Heart right ventricle (tissue), 16 donors: Measurements from ENCODE around the gene ZSWIM5. TPM values are rescaled to one million over a fixed set of nuclear protein-coding genes. Genes with fewer than 3 reads are reported as not detected.

Experiments used
- ATAC-seq, 8 donors: fragments of 200-7000 bp; cut with Tn5 transposase; one replicate each; pipeline ENCODE4 v1.9.1; 2020; ENCODE audit warnings: mild to moderate bottlenecking in 8 of 8, moderate library complexity in 8 of 8, moderate number of reproducible peaks in 1 of 8
- DNase-seq, 2 donors: peaks; one replicate each; pipeline ENCODE4 v3.0.0-alpha.2; 2020
- H3K27ac ChIP-seq, 10 donors: fragments of 200-600 bp; sonication (generic) in 2 of 10; one replicate each; pipeline versions ENCODE4 v1.5.0 to v1.8.0; 2020 to 2022; ENCODE audit warnings: mild to moderate bottlenecking in 3 of 10
- H3K27me3 ChIP-seq, 7 donors: fragments of 200-600 bp; one replicate each; pipeline ENCODE4 v1.8.0; 2021 to 2022; ENCODE audit warnings: mild to moderate bottlenecking in 2 of 7
- H3K36me3 ChIP-seq, 9 donors: fragments of 200-600 bp; sonication (generic) in 1 of 9; one replicate each; pipeline versions ENCODE4 v1.5.0 to v1.8.0; 2020 to 2022; ENCODE audit warnings: mild to moderate bottlenecking in 2 of 9
- H3K4me1 ChIP-seq, 9 donors: fragments of 200-600 bp; sonication (generic) in 1 of 9; one replicate each; pipeline versions ENCODE4 v1.5.0 to v1.8.0; 2020 to 2022; ENCODE audit warnings: mild to moderate bottlenecking in 4 of 9
- H3K4me3 ChIP-seq, 10 donors: fragments of 200-600 bp; sonication (generic) in 2 of 10; one replicate each; pipeline versions ENCODE4 v1.5.0 to v1.8.0; 2020 to 2022; ENCODE audit warnings: mild to moderate bottlenecking in 7 of 10, moderate library complexity in 2 of 10
- H3K9me3 ChIP-seq, 11 donors: fragments of 200-600 bp in 10 of 11; sonication (generic) in 2 of 11; one replicate each; pipeline versions ENCODE4 v1.5.0 to v1.8.0; 2013 to 2022; ENCODE audit warnings: mild to moderate bottlenecking in 2 of 11, control low read depth in 1 of 11, moderate library complexity in 1 of 11
- CTCF ChIP-seq, 9 donors: fragments of 200-600 bp; sonication (generic) in 2 of 9; IDR thresholded peaks; one replicate each; pipeline versions ENCODE4 v1.5.0 to v1.8.0; 2021 to 2022; ENCODE audit warnings: antibody characterized with exemption in 9 of 9, mild to moderate bottlenecking in 5 of 9, moderate library complexity in 1 of 9
- WGBS, 2 donors: extraction: QIAGEN DNeasy Blood & Tissue Kit; methylation state at CpG; one replicate each; pipeline ENCODE4 v1.1.7; 2013; ENCODE audit warnings: inconsistent platforms in 1 of 2; 5-methylcytosine and 5-hydroxymethylcytosine counted together
- intact Hi-C, 10 donors: fragments of 100-400 bp; cut with DNase I; formaldehyde crosslinking; loops; one replicate each; pipeline versions ENCODE4 v1.11.1 to v1.14.2; 2022
- polyA plus RNA-seq, 2 donors: library from polyadenylated mRNA; stranded (reverse); fragments of 200-250 nt; gene quantifications; one replicate each; pipeline ENCODE4 v1.2.3, GENCODE V29; 2013
- total RNA-seq, 10 donors: library from RNA; stranded (reverse); fragmentation: NEBNext Ultra II Directional in 3 of 10; extraction: Animal tissue kit (Norgen Biotek cat#: 25700) in 3 of 10; gene quantifications; one replicate each; pipeline versions ENCODE4 v1.2.1 to v1.2.4, GENCODE V29; 2021 to 2023
- donor health status: Arrhythmogenic right ventricular cardiomyopathy.
- donor health status: ischemic (EF 13 %, LVEDD 7.1; RV severe dilation, severe dysfunction).
- donor health status: healthy with polysubstance abuse.
- donor health status: DM: no; HTN: yes; CAD: no.
- donor health status: DM: no; HTN: no; CAD: no.
- donor health status: ischemic (EF 25% LVEDD 6.9; RV normal size, moderate dysfunction).
- donor health status: ischemic (EF 25% LVEDD 5.7; RV mildly dilated, moderate dysfunction).
- donor health status: healthy.
- donor health status: DM: yes; HTN: yes; CAD: no.
- donor health status: Ischemic cardiomyopathy.
- donor health status: ischemic (EF 35%, LVEDD 5.7; RV mildly dilated, moderate dysfunction).
- donor health status: nonischemic (EF 11% LVEDD 7.7; RV severe dilation, severe dysfunction).
- donor health status: DM: yes; HTN: yes; CAD: no.
- donor health status: PGD.
- donor health status: ischemic (EF 29% LVEDD 5.4; RV normal size, mild dysfunction).
- donor health status: nonischemic (EF 23%, LVEDD 6.1; RV moderate dilation, normal function).

Gene ZSWIM5
- total and polyA plus RNA-seq, 12 donors = 0.22 to 1.7 (median 0.77) TPM

- intact Hi-C loops = no loop called here
- no peak for DNase-seq
- H3K4me1 ChIP-seq = no peaks in the 10 kb centered on the region
Measured at GRCh38 chr1:45216861-45217260, 10.5 kb upstream of the ZSWIM5 start.

GRCh38 chr1:45216200-45216541 lies 9.8 kb upstream of the ZSWIM5 start:
- Histone ChIP-seq H3K36me3 (no peaks in the 10 kb centered on the region), H3K27me3 (peaks cover 0 to 25% (median 3%) of the 10 kb centered on the region in 7 donors), H3K9me3 (no peaks in the 10 kb centered on the region), H3K27ac (no peak overlapping the region), H3K4me1 (no peaks in the 10 kb centered on the region), H3K4me3 (no peak overlapping the region)
- intact Hi-C loops = no loop called here
- TF ChIP-seq CTCF (IDR thresholded peaks at IDR 0.05) = no peak
- no peak for DNase-seq
- ATAC-seq = no peak
- 54 to 57% methylated on average over 1 of the region's 1 CpG for WGBS, 2 donors

More at GRCh38 chr1:45216861-45217260, 10.5 kb upstream of the ZSWIM5 start:
- Histone ChIP-seq H3K9me3 (no peaks in the 10 kb centered on the region), H3K4me3 (no peak overlapping the region), H3K27ac (no peak overlapping the region), H3K36me3 (no peaks in the 10 kb centered on the region), H3K27me3 (peaks cover 0 to 21% (median 3%) of the 10 kb centered on the region in 7 donors)
- TF ChIP-seq CTCF (IDR thresholded peaks at IDR 0.05) = no peak
- no peak for ATAC-seq

- H3K36me3 ChIP-seq = no peaks in the 10 kb centered on the region
- intact Hi-C loops = no loop called here
- DNase-seq (no peak), ATAC-seq (no peak)
- no peak for TF ChIP-seq CTCF (IDR thresholded peaks at IDR 0.05)
- no peaks in the 10 kb centered on the region for H3K4me1 ChIP-seq
- no peak overlapping the region for H3K4me3 ChIP-seq
- 82 to 88% methylated on average over 3 of the region's 3 CpGs for WGBS, 2 donors
- H3K9me3 ChIP-seq = no peaks in the 10 kb centered on the region
- peaks cover 0 to 25% (median 3%) of the 10 kb centered on the region in 7 donors for H3K27me3 ChIP-seq
- no peak overlapping the region for H3K27ac ChIP-seq
Measured at GRCh38 chr1:45215485-45216199, 9.2 kb upstream of the ZSWIM5 start.

GRCh38 chr1:45213892-45214291 lies 7.5 kb upstream of the ZSWIM5 start:
- WGBS, 2 donors = 50 to 61% methylated on average over 1 of the region's 1 CpG
- Histone ChIP-seq H3K4me3 (no peak overlapping the region), H3K4me1 (no peaks in the 10 kb centered on the region), H3K27me3 (peaks cover 0 to 19% (median 5%) of the 10 kb centered on the region in 7 donors), H3K36me3 (no peaks in the 10 kb centered on the region), H3K27ac (no peak overlapping the region), H3K9me3 (no peaks in the 10 kb centered on the region)
- no peak for DNase-seq
- intact Hi-C loops = no loop called here
- no peak for TF ChIP-seq CTCF (IDR thresholded peaks at IDR 0.05)
- ATAC-seq = no peak
